Epithelial cell of esophagus (primary cell): ENCODE results near the gene YBEY.

ENCODE experiments used
- DNase-seq: peaks from one replicate; pipeline ENCODE4 v3.0.0; 2010; ENCODE audit warnings: low read depth
- H3K4me3 ChIP-seq: 2 replicates; pipeline ENCODE4 v1.5.1; 2011; ENCODE audit warnings: mild to moderate bottlenecking, low read length, control low read depth
- TF ChIP-seq, protein P1 (sequence below): IDR thresholded peaks from 2 replicates; pipeline ENCODE4 v1.5.1; 2011; ENCODE audit warnings: low read depth, mild to moderate bottlenecking, low read length, control low read depth, inconsistent platforms; ENCODE audit not compliant: insufficient read depth; ENCODE audit errors: missing control alignments

Gene YBEY

DNA sequence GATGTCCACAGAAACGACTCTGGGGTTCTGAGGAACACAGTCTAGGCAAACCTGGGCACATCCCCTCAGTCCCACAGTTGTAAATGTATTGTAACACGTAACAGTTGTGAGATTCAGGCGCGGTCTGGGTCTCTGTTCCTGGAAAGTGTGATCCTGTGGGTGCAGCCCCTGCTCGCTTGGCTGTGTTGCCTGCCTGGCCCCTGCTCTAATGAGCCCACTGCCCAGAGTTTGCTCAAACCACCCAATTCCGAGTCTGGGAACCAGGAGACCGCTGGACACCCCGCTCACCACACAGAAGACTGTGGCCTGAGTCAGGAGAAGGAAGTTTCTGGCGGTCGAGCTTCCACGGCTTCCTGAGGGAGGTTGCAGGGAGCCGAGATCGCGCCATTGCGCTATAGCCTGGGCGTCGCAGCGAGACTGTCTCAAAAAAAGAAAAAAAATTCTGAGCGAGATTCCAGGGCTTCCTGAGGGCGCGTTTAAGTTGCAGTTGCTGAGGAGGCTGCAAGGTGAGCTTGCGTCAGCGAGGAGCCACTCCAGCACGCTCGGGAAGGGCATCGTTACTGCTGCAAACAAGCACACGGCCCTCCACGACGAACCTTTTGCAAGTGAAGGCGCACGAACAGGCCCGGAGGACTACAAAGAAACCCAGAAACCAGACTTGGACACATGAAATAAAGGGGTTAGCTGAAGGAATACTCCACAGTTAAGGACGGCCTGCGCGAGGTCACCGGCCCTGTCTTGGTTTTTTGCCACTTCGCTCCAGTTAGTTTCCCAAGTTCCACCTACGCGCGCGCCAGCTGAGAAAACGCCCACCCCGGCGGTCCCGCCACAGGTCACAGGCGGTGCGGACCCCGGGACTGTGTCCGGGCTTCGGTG is 36.4 kb downstream of the YBEY start:
- peak; percentile 48 for DNase-seq
- H3K4me3 ChIP-seq, result peak overlapping the region; percentile 77
- TF ChIP-seq, protein P1, sequence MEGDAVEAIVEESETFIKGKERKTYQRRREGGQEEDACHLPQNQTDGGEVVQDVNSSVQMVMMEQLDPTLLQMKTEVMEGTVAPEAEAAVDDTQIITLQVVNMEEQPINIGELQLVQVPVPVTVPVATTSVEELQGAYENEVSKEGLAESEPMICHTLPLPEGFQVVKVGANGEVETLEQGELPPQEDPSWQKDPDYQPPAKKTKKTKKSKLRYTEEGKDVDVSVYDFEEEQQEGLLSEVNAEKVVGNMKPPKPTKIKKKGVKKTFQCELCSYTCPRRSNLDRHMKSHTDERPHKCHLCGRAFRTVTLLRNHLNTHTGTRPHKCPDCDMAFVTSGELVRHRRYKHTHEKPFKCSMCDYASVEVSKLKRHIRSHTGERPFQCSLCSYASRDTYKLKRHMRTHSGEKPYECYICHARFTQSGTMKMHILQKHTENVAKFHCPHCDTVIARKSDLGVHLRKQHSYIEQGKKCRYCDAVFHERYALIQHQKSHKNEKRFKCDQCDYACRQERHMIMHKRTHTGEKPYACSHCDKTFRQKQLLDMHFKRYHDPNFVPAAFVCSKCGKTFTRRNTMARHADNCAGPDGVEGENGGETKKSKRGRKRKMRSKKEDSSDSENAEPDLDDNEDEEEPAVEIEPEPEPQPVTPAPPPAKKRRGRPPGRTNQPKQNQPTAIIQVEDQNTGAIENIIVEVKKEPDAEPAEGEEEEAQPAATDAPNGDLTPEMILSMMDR, result no peak

DNA sequence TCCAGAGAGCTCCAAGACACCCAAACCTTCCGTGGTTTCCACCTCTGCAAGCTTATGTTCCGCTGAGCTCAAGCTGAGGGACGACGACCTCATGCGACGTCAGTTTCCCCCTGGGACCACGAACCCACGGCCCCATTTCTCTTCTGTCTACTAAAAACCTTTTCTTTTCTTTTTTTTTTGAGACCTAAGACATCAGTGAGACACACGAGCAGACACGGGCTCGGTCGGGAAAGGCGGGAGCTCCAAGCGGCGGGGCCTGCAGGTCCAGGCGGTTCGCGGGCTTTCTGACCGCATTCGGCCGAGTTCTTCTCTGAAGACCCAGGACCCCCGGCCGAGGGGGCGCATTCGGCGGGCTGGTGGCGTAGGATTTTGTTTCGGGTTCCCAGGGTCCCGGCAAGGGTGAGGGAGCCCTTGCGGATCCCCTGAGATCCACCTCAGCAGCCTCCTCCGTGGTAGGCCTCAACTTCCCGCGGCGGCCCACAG is 37.1 kb downstream of the YBEY start:
- DNase-seq, result peak; percentile 17
- H3K4me3 ChIP-seq, result peak overlapping the region; percentile 77
- TF ChIP-seq, protein P1, result no peak

DNA sequence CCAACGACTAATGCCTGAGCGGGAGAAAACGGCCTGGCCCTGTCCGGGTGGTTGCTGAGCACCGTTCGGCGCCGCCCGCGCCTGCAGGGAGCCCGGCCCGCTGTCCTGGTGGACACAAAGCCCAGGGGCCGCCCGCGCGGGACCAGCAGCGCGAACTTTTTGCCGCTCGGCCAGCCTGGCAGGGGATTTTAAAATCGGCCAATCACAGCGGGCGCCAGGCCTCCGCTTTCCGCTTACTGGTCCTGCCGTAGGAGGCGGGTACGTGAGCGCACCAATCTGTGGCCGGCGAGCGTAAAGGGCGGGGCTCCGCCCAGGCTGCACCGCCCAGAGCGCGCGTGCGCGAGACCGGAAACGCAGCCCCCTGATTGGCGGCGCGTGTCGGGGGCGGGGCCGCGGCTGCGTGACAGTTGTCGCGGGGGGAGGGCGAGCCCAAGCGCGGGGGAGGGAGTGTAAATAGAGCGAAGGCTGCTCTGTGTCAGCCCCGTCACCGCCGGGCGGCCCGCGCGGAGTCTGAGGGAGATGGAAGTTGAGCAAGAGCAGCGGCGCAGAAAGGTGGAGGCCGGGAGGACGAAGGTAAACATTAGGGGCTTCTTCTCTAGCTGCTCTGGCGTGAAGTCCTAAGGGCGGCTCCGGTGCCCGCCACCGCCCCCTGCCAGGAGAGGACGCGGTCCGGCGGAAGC is 37.7 kb downstream of the YBEY start, which contains the start of the genes C21orf58 and PCNT:
C21orf58 (minus strand) TSS at position 161 of the 680 bp plus-strand sequence. CDS start 1,132 bp downstream, outside the sequence.
PCNT (plus strand) TSS at position 447 of the 680 bp plus-strand sequence; CDS start at position 520, 73 bp downstream.
- H3K4me3 ChIP-seq, result peak within 1 kb of the TSS; percentile 90
- peak; percentile 98 for DNase-seq
- TF ChIP-seq, protein P1, result no peak

DNA sequence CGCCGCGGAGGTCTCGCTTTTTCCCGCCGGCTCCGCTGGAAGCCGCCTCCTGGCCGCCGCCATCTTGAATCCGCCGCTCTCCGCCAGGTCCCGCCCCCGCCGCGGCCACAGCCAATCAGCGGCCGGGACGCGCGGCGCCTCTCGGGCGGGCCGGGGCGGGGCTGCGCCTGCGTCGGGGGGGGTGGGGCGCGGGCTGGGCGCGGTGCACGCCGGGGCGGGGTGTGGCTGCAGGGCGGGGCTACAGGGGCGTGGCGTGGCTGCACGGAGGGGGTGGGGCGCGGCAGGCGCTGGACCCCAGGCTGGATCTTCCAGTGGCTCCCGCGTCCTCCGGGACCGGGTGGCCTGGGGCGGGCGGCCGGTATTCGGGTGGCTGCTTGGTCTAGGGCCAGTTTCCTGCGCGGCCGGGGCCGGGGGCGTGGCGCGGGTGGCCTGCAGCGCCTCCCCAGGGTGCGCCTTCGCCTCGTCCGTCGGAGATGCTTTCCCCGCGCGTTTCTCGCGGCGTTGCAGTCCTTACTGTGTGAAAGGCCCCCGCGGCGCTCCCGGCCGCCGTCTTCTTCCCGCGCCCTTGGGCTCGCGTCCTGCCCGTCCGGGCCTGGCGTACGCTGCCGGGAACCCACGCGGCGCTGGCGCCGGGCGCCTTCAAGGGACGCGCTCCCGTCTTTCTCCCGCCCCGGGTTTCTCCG is 38.4 kb downstream of the YBEY start:
- TF ChIP-seq, protein P1, result no peak
- DNase-seq, result peak; percentile 87

DNA sequence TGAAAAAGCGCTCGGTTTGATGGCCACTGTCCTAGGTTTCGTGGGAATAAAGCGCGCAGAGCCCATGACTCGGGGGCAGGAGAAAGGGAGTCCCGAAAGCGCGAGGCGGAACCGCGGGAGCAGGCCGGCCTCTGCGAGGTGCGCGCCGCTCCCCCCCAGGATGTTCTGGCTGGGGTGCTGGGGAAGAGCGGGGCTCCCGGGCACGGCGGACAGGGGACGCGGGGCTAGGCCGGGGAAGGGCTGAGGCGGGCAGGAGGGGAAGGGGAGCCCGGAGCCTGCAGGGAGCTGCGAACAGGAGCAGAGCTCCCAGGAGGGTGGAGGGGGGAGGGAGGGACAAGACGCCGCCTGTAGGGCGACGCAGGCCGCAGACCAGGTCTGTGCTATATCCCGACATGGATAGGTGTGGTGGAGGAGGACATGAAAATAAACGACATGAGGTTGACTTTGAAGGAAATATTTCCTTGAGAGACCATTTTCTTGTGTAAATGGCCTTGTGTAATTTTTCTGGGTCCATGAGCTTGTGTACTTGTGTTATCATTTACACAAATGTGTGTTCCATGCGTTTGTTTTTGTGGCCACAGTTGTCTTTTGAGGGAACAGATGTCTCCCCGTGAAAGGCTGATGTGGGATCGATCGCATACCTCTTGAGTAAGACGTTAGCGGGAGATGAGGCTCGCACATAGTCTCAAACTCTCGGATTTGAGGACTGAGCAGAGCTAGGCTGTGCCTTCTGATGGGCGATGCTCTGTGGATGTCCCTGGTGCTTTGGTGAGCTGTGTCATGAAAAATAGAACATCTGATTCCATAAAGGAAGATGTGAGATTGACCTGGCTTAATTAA is 39.2 kb downstream of the YBEY start:
- peak overlapping the region; percentile 66 for H3K4me3 ChIP-seq
- TF ChIP-seq, protein P1, result peak; percentile 40
- DNase-seq, result peak; percentile 71

More for the DNA sequence above, 38.4 kb downstream of the YBEY start:
- peak overlapping the region; percentile 90 for H3K4me3 ChIP-seq
